ENCODE results near the gene FAT1.

The FAT1 gene

GRCh38 chr4:186724058-186724863 is 605 bp upstream of the FAT1 start:
- DNase-seq = no peak

DNA sequence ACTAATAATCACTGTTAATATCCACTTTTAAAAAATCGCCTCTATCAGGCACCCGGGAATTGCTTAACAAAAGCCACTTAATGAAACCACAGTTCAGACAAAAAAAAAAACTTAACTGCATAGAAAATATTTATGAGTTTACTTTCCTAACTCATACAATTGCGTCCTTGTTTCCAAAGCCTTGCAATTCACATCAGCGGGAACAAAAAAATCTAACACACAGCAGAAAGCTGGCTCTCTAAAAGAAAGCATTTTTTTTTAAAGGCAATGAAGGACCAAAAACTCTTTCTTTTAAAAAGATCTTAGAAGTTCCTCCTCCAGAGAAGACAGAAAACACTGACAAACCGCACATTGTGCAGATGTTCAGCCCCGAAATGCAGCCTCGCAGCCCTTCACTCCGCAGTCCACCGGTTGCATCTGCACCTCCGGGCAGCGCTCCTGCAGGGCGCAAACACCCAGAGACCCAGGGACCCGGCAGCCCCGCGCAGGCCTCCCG is 812 bp downstream of the FAT1 start:
- no peak for DNase-seq

DNA sequence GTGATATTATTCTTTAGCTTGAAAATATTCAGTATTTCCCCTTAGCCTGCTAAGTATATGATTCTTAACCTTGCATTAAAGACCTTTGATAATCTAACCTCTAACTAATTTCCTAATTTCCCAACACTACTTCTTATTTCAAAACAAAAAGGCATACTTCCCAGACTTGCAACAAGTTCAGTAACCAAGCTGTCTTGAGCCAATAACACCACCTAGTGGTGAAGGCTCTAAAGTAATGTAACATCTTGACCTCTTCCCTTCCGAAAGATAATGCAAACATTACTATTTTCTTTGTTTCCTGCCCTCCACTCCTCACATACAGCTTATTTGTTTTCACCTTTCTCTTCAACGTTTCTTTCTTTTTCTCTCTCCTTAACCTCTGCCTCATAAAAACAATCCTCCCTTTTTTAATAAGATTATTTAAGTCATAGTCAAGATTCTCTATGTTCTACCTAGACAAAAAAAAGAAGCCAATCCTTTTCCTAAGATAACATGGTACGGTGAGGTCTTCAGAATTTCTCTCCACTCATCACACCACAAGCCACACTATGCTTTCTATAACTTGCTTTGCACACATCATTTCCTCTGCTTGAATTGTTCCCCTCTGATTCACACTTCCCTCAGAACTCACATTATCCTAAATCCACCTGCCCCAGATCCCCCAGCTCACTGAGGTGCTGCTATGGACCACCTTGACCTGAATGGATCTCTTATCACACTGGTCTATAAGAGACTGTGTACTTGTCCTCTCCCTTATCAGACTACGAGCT is 3.5 kb downstream of the FAT1 start:
- DNase-seq = no peak

DNA sequence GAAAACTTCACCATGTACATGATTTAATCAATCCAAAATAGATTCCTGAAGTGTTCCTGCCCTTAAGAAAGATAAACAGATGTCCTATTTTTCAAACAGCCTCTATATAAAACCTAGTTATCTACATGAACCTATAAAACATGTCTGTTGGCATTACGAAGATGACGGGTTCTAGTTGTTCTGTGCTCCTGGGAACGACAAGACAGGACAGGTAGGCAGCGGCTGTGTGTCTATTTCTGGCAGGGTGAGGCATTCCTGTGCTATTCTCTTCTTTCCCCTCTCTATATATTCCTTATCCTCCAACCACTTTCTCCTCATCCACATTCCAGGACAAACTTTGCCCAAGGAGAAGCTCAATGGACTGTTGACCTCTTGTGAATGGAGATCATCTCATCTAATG is 6.1 kb downstream of the FAT1 start:
- DNase-seq = no peak

GRCh38 chr4:186715077-186715476 is 8.6 kb downstream of the FAT1 start:
- DNase-seq = no peak

DNA sequence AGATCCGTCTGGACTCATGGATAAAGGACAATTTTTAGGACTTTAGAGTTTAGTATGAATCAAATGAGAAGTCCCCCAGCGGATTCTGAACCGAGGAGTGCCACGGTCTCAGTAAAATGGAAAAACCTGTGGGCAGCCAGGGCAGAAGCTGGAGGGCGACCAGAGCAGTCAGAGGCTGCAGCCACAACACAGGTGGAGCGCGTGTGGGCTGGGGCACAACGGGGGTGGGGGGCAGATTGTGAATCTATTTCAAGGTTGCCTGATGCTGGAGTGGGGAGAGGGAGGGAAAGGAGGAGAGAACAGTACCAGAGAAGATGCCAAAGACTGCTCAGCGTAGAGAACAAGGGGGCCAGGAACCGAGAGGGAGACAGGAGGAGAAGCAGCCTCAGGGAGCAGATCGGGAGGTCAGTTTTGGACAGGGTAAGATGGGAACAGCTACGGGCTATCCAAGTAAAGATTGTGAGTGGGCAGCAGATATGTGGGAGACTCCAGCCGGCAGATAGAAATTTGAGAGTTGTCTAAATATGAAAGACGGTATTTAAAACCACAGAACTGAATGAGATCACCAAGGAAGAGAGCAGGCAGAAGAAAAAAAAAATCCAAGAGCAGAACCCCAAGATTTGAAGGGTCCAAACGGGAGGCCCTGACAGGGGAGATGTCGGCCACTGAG is 9.5 kb downstream of the FAT1 start:
- DNase-seq = no peak

- no peak for DNase-seq
These were observed 11.0 kb downstream of the FAT1 start for GRCh38 chr4:186712690-186713089.

DNA sequence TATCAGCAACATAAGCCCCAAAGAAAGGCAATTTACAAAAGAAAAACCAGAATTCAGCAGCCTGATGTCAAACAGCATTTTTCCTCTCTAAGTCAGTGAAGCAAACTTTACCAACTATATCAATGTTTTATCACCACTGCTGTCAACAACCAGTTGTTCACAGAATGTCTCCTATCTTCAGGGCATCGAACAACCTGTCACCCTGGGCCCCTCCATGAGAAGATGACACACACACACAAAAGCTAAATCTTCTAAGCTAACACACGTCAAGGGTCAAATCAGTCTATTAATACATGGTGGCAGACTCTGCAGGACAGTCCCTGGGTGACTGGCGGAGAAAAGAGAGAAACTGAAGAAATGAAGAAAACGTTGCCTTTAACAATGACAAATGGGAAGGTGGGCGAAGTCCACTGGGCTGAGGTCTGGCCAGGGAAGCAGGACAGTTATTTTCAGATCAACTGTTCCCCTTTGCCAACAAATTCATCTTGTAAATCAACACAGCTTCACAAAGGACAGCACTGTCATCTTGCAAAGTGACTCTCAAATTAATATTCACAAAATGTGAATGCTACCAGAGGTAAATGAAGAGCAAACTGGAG is 13.0 kb downstream of the FAT1 start:
- no peak for DNase-seq

GRCh38 chr4:186709517-186709916 is 14.1 kb downstream of the FAT1 start:
- no peak for DNase-seq

DNA sequence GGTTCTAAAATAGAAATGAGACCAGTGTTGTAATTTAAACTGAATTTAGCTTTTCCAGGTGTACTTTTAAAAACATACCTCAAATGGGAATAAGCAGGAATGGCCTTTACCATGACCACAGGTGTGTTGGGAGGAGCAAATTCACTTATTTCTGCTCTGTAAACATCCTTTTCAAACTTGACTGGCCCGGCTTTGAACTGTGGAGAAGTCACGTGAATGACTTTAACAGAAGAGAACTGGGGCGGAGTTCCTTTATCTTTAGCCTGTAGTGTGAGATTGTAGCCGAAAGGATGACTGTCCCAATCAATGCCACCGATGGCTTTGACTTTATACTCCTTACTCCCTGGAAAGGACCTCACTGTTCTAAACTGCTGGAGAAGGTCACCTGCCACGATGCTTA is 15.1 kb downstream of the FAT1 start:
- no peak for DNase-seq

DNA sequence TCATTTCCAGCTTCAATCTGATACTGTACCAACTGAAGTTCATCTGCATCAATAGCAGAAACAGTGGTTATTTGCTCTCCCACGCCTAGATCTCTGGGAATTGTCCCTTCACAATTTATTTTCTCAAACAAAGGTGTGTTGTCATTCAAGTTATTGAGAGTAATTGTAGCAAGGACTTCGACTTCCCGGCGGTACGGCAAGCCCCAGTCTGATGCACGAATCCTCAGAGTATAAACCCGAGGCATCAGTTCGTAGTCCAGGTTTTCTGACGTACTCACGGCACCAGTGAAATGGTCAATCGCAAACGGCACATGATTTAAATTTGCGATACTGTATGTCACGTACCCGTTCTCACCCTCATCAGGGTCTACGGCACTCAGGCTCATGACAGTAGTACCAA is 15.7 kb downstream of the FAT1 start:
- no peak for DNase-seq

DNA sequence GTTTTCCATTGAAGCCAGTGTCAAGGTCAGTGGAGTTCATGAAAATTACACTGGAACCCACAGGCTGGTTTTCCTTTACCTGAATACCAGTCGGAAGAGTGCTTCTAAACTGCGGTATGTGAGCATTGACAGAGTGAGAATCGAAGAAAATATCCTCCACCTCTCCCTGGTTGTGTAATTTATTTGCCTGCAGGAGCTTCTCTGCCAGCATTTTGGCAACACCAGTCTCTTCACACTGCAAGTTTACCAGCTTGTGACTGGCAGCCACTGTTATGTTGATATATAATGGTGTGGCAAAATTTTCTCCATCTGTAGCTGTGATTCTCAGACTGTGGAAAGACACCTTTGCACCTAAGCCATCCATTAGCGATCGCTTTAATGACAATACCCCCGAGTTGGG is 16.1 kb downstream of the FAT1 start:
- no peak for DNase-seq

DNA sequence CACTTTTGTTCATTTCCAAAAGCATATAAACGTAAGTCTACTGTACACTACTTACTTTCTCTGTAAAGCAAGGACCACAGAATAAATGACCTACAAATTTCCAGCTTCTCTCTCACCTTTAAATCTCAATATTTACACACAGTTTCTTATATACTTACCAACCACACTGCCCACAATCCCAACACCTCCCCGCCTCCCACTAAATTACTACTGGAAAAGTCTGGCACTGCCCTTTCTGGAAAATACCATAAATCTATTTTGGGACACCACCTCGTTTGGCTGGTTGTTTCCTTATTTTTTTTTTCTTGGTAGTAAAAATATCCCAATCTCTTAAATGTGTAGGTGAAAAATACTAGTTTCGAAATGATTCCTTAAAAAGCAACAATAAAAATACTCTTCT is 19.6 kb downstream of the FAT1 start:
- no peak for DNase-seq

DNA sequence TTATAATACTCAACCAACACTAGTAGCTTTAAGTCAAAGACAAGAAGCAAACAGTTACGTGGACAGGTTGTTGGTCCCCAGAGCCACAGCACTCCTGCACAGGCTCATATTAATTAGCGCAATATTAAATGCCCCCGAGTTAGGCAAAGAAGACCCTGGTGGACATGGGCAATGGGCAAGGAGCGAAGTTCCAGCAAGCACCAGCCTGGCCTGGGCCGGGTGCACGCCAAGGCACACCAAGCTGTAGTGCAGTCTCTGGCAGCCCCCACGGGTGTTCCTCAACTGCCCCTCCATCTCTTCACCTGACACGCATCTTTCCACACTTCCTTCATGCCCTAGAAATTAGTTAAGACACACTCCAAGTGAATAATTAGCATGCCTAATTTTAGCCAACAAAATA is 20.1 kb downstream of the FAT1 start:
- no peak for DNase-seq

GRCh38 chr4:186702940-186703339 is 20.7 kb downstream of the FAT1 start:
- no peak for DNase-seq

DNA sequence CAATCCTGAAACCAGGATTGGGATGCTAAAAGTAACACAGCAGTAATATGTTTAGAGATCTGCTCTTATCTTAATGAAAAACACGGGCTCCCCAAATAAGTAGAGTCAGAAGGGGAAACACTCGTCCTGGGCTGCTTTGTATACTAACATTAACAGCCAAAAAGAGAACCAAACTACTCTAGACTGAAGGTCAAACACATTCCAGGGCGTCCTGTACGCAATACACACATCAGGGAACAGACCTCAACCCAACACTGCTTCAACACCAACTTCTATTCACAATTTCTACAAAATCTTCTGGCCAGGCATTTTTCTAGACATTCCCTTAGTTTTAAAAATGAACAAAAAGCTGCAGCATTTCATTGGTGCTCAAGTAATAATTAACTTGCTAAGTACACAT is 21.4 kb downstream of the FAT1 start:
- DNase-seq = no peak

GRCh38 chr4:186701788-186702187 is 21.9 kb downstream of the FAT1 start:
- DNase-seq = no peak

GRCh38 chr4:186701273-186701672 is 22.4 kb downstream of the FAT1 start:
- no peak for DNase-seq

DNA sequence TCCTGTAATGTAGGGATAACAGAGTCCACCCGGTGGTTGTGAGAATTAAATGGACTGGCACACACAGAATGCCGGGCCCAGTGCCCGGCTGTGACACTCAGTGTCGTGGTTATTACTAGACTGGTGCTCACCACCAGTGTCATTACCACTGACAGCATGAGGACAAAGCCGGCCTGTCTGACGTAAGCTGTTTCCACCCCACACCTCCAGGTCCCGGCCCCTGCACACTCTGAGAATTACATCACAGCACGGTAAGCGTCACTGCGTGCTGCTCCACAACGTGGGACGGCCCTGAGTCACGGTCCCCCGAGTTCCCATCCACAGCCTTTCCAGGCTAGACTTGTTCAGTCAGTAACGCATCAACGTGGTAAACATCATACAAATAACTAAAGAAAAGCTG is 22.9 kb downstream of the FAT1 start:
- DNase-seq = no peak

DNA sequence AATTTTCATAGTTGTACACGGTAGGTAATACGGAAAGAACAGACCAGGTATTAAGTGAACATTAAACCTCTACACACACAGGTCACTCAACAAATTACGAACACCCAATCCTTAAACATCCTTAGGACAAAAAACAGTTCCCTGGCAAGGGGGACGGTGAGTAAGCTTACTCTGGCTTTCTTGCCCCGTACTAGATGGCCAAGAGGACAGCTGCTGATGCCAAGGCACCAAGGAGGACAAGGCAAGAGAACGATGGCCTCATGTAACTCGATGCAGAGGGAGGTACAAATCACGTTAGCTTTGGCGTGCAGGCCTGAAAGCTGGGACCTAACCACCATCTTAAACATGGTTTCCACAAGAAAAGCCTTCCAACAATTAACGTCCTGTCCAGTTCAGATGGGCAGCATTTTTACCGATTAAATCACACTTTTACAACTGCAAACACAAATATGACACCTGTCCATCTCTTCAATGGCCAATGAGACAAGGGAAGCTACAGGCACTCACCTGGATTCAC is 23.7 kb downstream of the FAT1 start:
- DNase-seq = no peak

DNA sequence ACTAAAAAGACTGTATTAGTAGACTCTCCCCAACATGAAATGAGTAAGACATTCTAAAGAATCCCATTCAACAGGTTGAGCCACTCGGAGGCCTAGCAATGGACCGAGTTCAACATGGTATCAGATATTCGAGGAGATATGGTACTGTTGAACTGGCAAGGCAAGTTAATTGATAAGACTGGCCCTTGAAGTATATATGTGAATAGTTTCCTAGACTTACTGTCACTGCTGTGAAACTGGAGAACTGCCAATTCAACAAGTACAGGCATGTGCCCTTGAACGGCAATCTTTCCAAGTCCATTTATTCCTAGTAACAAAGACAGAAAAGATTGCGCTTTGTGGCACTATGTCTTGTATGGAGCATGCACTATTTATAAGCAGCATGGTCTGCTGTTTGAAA is 24.4 kb downstream of the FAT1 start:
- no peak for DNase-seq

DNA sequence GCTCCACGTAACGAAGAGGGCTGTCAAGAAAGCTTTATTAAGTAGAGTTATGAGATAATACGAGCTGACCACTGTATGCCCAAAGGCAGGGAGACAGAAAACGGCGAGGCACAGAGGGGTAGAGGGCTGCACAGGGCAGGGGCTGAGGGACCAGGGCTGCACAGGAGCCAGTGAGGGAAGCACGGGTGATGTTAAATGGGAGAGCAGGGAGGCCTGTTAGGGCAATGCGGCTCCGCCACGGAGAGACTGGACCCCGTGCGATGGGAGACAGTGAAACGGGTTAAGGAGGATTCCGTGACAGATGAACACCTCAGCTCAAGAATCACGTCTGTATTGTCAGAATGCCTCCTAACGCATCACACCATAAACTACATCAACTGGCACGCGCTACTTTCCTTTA is 25.1 kb downstream of the FAT1 start:
- DNase-seq = no peak

GRCh38 chr4:186698028-186698427 is 25.6 kb downstream of the FAT1 start:
- DNase-seq = no peak
